HG03354 (cell line): ENCODE results near the gene NCAM2.

ENCODE experiments used
- ATAC-seq: cut with Tn5 transposase; IDR thresholded peaks from one replicate; pipeline ENCODE4 v1.9.1; 2021; ENCODE audit warnings: mild to moderate bottlenecking; ENCODE audit not compliant: unreplicated experiment, poor library complexity, severe bottlenecking

Gene NCAM2

GRCh38 chr21:21159253-21159899 is 161.2 kb downstream of the NCAM2 start:
- ATAC-seq = no peak

GRCh38 chr21:21162786-21163185 is 164.6 kb downstream of the NCAM2 start:
- ATAC-seq = no peak

- ATAC-seq = peak; percentile 83
Observed at GRCh38 chr21:21163904-21164303, 165.7 kb downstream of the NCAM2 start.

GRCh38 chr21:21165063-21165645 is 166.9 kb downstream of the NCAM2 start:
- ATAC-seq = no peak

- ATAC-seq = no peak
Observed at GRCh38 chr21:21174676-21175075, 176.5 kb downstream of the NCAM2 start.

GRCh38 chr21:21175798-21176334 is 177.7 kb downstream of the NCAM2 start:
- no peak for ATAC-seq

GRCh38 chr21:21177353-21177986 is 179.3 kb downstream of the NCAM2 start:
- no peak for ATAC-seq

- no peak for ATAC-seq
Observed at GRCh38 chr21:21179619-21180298, 181.6 kb downstream of the NCAM2 start.

GRCh38 chr21:21182401-21183010 is 184.3 kb downstream of the NCAM2 start:
- ATAC-seq = no peak

- no peak for ATAC-seq
Observed at GRCh38 chr21:21183092-21183491, 184.9 kb downstream of the NCAM2 start.

GRCh38 chr21:21184771-21185528 is 186.7 kb downstream of the NCAM2 start:
- no peak for ATAC-seq

- no peak for ATAC-seq
Observed at GRCh38 chr21:21187579-21187978, 189.4 kb downstream of the NCAM2 start.

- no peak for ATAC-seq
Observed at GRCh38 chr21:21188513-21189195, 190.4 kb downstream of the NCAM2 start.

GRCh38 chr21:21195417-21195943 is 197.3 kb downstream of the NCAM2 start:
- ATAC-seq = no peak

GRCh38 chr21:21196087-21196486 is 197.9 kb downstream of the NCAM2 start:
- no peak for ATAC-seq

- no peak for ATAC-seq
Observed at GRCh38 chr21:21196848-21197247, 198.6 kb downstream of the NCAM2 start.

GRCh38 chr21:21199342-21200102 is 201.3 kb downstream of the NCAM2 start:
- no peak for ATAC-seq
